ENCODE data around the gene CDKN2AIP. TPM values are rescaled to one million over a fixed set of nuclear protein-coding genes. Genes with fewer than 3 reads are reported as not detected.

CDKN2AIP gene
- polyA plus RNA-seq, 10 donors: 14.0 to 25.0 (median 16.8) TPM

DNA sequence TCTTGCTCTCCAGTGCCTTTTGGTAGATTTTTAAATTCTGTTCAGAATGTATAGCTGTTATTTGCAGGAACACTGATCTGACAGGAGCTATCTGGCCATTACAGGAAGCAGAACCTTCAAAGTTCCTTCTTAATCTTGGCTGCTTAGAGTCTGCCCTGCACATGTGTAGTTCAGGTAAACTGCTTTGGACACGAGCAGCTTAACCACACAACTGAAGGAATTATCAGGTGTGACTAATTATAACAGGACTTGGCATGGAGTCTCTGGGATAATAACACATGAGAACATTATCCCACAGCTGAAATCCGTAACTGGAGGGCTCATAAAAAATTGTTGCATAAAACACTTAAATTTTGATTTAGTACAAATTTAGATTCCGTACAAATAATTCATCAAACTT is 48.8 kb downstream of the CDKN2AIP start:
- DNase-seq: no peak

GRCh38 chr4:183495184-183495583 is 50.7 kb downstream of the CDKN2AIP start:
- DNase-seq: peak in 1 of 3 donors; percentile 63

Other genes starting within 250 kb of the CDKN2AIP start
- gene CLDN22, start 124.4 kb upstream of the CDKN2AIP start, polyA plus RNA-seq (ENCODE audit: insufficient read length in 10 of 10): under 1 TPM in 8 of 10 donors, not detected in 2; 0.09 to 0.33 (median 0.20) TPM
- not detected for gene CLDN24, start 122.2 kb upstream of the CDKN2AIP start, polyA plus RNA-seq (ENCODE audit: insufficient read length in 10 of 10)
- gene ING2, start 60.4 kb downstream of the CDKN2AIP start, polyA plus RNA-seq (ENCODE audit: insufficient read length in 10 of 10): 10 to 100 TPM; 13.8 to 21.9 (median 14.7) TPM
- 10 to 100 TPM; 29.8 to 39.6 (median 32.3) TPM for gene RWDD4, start 214.5 kb downstream of the CDKN2AIP start, polyA plus RNA-seq (ENCODE audit: insufficient read length in 10 of 10)
- 10 to 100 TPM; 18.3 to 36.8 (median 26.2) TPM for gene TRAPPC11, start 214.7 kb downstream of the CDKN2AIP start, polyA plus RNA-seq (ENCODE audit: insufficient read length in 10 of 10)